NCI-H1930 (cell line): ENCODE data around the gene INTS7.
A peak's percentile ranks its signal among the peaks of the same experiment; 100 is the strongest.
"Not testable (repeated sequence)": the region's sequence is repeated elsewhere in the genome, so short reads cannot be mapped to it uniquely, and the experiment has no call there.

ENCODE experiments used
- DNase-seq, 2 experiments: peaks; one replicate each; lab custom pipeline; 2025; lab: John Stamatoyannopoulos, UW

The INTS7 gene

GRCh38 chr1:211932933-211933254 lies 102.5 kb downstream of the INTS7 start:
- no peak for DNase-seq

DNA sequence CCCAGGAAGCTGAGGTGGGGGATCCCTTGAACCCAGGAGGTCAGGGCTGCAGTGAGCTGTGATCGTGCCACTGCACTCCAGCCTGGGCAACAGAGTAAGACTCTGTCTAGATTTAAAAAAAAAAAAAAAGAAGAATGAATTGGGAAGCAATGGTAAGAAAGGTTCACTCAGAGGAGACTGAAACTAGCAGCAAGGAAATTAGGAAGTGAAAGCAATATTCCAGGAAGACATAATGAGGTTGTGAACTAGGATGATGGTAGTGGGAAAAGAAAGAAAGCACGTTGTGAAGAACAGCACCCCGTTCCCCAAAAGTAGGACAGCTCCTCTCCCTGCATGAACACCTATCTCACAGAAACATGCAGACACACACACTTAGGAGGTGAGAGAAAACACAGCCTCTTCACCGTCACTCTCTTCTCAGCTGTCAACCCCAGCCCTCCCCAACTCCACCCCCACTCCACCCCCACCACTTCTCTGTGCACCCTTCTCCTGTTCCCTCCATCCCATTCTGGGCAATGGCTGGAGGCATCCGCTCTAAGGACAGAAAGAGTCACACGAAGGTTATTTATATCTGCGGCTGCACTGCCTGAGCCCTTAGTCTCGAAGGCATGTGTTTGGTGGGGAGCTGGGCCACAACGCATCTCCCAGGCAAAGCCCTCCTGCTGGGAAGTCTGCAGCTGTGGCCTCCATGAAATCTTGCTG lies 103.0 kb downstream of the INTS7 start:
- no peak for DNase-seq

GRCh38 chr1:211929683-211930082 lies 105.7 kb downstream of the INTS7 start:
- no peak for DNase-seq

GRCh38 chr1:211928993-211929637 lies 106.2 kb downstream of the INTS7 start:
- peak in 1 of 2 experiments; percentile 59 for DNase-seq

DNA sequence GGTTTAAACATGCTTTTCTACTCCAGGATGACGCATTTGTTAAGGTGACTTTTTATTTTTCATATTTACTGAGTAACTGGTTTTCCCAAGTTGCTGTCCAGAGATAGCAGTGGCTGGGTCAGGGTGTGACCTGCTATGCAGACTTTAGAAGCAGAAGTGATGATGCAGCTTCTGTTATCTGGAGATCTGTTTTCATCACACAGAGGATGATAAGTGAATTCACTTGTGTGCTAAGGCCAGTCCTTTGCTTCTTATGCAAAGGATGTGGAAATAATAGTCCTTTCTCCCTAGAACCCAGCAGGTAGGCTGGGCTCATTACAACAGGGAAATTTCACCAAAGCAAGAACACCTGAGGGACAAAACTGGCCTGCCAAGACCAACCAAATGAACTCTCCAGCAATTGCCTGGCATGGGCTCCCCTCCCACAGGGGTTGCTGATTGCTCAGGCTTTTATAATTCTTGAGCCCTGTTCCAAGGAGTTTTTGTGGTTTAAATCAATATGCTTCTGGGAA lies 107.0 kb downstream of the INTS7 start:
- peak; percentile 21 to 55 for DNase-seq

DNA sequence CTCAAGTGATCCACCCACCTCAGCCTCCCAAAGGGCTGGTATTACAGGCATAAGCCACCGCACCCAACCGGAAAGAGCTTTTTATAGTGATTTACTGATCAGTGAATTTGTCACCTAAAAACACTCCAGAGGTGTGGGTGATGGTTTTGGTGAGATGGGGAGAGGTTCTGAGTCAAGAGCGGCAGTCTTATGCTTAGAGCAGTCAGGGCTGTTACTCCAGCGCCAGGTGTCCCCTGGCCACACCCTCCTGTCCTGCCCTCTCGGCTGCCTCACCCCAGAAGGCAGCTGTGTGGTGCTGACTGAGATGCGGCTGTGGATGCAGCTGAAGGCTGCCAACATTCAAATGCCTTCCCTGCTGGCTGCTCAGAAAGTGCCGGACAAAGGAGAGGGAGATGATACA lies 110.3 kb downstream of the INTS7 start:
- DNase-seq: peak in 1 of 2 experiments; percentile 7

DNA sequence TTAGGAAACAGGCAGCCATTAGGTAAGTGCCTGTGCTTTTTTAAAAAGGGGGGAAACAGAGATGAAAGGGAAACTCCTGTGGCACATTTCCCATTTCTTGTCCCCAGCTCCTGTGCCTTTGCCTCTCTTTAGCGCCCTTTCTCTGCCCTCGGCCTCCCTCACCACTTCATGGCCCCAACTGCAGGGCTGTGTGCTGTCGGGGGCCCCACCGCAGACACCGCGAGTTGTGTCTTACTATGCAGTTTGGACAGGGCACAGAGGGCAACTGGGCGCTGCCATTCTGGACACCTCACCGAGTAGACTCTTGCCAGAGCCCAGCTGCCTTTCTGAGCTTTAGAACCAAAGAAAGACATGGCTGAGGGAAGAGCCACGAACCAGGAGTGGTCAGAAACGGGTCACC lies 111.1 kb downstream of the INTS7 start:
- no peak for DNase-seq

DNA sequence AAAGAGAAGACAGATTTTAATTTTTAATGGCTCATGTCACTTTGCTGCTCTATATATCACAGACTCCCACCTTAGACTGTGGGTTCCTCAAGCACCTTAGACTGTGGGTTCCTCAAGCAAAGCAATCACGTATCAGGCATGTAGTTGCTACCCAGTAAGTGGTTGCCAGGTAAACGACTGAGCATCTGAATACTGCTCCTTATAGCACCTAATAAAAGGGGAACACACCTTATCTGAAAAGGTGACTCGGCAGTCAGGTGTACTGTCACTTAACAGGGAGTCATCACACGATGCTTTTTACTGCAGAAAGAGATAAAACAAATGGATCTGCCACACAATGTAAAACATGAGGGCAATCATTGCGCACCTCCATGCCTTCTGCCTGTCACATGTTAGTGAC lies 112.3 kb downstream of the INTS7 start:
- no peak for DNase-seq

GRCh38 chr1:211921579-211922095 lies 113.7 kb downstream of the INTS7 start:
- no peak for DNase-seq

GRCh38 chr1:211920602-211921226 lies 114.6 kb downstream of the INTS7 start:
- no peak for DNase-seq

DNA sequence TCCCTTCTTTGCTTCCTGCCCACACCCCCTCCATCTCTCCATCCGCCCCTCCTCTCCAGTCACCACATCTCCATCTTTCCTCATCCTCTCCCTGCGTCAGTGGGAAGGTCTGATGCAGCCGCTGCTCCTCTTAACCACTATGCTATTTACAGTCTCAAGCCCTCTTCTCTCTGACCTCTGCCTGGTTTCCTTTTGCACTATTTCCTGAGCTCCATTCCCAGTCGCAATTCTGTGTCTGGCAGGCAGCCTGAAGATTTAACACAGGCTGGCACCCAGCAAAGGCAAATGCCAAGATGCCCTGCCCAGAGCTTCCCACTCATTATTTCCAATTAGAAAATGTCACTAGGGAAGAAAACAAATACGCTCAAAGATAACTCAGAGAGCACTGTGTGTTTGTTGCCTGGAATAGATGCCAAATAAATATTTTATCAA lies 115.2 kb downstream of the INTS7 start:
- no peak for DNase-seq

GRCh38 chr1:211918843-211919414 lies 116.4 kb downstream of the INTS7 start:
- no peak for DNase-seq

GRCh38 chr1:211916458-211916857 lies 118.9 kb downstream of the INTS7 start:
- DNase-seq: not testable (repeated sequence)

DNA sequence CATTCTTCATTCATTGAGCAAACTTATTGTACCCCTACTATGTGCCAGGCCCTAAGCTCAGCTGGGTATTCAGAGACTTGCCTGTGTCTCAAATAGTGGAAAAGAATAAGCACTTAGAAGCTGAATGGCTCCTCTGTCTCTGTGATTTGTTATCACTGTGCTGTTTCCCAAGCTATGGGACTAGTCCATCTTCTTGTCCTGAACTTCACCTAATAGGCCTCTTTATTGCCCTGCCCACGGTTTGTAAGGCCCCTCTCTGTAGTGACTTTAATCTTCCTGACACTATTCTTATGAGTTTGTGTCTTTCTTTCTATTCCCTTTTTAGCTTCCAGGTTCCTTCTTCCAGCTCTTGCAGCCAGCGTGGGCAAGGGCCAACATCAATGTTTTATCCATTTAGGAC lies 119.4 kb downstream of the INTS7 start:
- DNase-seq: no peak

GRCh38 chr1:211912844-211913432 lies 122.4 kb downstream of the INTS7 start:
- no peak for DNase-seq

GRCh38 chr1:211912038-211912437 lies 123.3 kb downstream of the INTS7 start:
- DNase-seq: no peak

DNA sequence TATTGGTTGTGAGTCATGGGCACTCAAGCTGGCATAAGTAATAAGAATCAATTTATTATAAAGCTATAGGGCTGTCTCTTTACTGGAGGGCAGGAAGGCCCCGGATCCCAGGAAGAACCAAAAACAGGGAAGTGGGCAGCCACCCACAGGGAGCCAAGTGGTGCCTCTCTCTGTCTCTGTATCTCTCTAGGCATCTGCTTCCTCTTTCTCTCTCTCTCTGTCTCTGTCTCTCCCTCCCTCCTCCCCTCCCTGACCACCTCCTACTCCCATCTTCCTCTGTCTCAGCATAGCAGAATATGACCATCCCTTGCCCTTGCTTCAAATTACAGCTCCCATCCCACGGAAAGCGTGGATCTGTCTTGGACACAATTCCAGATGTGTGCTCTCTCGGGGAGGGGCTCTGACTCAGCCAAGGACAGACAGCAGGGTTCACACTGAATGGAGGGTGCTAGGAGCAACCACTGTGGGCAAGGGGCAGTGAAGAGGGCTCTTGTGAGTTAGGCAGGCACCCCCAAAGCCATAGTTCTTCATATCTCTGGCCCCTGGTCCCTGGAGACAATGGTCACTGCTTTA lies 124.4 kb downstream of the INTS7 start:
- DNase-seq: no peak

DNA sequence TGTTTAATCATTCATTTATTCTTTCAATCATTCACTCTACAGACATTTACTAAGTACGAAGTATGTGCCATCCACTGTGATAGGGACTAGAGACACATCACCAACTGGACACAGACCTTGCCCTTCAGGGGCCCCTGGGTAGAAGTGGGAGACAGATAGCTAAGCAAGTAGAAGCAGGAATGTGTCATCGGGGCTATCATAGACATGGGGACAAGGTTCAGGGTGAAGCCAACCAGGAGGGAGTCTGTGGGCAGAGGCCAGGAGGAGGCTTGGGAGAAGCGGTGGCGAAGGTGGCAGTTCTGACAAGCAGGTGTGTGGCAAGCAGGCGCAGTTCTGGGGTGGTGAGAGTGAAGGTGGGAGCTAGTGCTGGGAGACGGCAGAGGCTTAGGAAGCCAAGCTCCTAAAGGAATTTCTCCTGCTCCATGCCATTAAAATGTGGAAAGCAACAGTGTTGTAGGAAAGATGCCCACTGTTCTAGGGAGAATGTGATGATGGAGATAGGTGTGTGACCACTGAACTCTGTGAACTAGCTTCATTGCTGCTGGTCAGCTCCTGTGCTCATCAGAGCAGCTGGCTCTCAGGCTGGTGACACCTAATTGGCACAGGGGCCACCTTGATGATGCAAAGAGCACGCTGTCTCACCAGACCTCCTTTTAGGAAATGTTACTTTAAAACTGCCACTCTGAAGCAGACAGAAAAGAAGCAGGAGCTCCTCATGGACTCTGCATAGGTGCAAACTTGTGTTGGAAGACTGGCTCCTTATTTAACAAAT lies 125.1 kb downstream of the INTS7 start:
- no peak for DNase-seq

DNA sequence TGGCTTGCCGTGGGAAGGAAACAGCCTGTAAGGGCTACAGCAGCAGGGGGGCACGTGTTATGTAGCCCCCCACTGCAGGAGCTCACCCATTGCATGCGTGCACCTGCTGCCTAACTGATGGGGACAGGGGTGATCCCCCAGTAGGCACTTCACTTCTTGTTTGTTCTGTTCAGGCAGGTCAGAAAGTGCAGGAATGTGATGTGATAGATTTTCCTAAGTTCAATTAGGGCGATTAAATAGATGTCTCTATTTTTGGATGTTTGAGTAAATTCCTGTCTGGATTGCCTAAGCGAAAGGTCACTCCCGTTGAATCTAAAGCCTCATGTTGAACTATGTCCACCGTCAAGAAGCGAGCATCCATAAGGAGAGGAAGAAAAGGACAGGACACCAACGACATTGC lies 126.0 kb downstream of the INTS7 start:
- DNase-seq: no peak

DNA sequence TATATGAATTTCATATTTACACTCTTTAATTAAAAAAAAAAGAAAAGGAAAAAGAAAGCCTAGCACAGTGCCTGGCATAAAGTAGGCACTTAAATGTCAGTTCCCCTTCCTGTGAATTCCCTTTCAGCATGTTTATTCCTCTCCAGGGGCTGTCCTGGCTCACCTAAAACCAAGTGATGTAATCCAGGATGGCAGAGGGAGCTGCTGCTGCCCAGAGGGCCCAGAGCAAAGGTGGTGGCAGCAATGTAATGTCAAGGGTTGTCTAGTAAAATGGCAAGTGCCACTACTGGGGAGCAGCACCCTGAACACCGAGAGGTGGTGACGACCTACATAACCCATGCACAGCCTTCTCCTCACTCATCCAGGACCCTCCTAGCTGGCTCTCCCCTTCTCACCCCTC lies 126.4 kb downstream of the INTS7 start:
- no peak for DNase-seq

- DNase-seq: no peak
Measured at GRCh38 chr1:211908453-211908852, 126.9 kb downstream of the INTS7 start.
